GM18505 (cell line): ENCODE data around the gene NDUFC1.
"Not testable (repeated sequence)": the region's sequence is repeated elsewhere in the genome, so short reads cannot be mapped to it uniquely, and the experiment has no call there.

Experiments
- ATAC-seq: cut with Tn5 transposase; IDR thresholded peaks from one replicate; pipeline ENCODE4 v1.9.1; 2021; ENCODE audit not compliant: unreplicated experiment
- POLR2A ChIP-seq: IDR thresholded peaks from 4 replicates; pipeline ENCODE4 v1.6.1; 2011; ENCODE audit warnings: borderline replicate concordance; ENCODE audit not compliant: insufficient read depth, insufficient read length; ENCODE audit errors: extremely low read depth

The NDUFC1 gene

DNA sequence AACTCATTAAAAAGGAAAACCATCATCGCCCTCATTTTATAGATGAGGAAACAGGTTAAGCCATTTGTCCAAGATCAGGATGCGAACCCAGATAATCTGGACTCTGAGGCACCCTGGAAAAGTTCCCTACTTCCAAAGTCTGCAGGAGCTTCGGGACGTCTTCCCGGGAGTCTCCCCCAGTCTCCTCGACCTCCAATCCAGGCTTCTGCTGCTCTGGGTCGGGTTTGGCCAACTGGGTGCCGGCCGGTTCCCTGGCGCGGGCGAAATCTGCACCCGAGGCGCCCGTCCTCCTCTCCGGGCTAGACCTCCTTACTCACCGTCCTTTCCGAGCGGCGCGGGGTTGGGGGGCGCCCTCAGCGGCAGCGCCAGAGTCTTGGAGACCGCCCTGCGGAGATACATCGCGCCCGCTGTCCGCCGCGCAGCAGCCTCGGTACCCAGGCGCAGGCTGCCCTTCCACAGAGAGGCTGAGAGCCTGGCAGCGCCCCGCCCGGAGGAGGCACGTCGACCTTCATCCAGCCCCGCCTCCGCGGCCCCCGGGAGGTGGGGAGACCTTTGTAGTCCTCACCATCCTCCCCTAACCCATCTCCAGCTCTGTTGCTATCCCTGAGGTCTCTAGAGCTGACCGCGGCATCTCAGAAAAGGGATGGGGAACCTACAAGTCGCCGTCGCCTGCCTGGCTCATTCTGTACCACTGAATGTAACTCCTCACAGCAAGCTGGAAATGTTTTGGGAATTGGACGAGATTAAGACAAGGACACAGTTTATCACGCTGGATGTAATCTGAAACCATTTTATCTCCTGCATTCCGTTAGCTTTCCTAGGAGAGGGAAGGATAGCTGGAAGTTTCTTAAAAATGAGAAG is 22.3 kb downstream of the NDUFC1 start, which contains the start of gene MGARP:
Gene MGARP (minus strand): TSS at position 466 of the 861 bp plus-strand sequence. CDS start 67 bp downstream, at position 399.
- peak; percentile 61 for ATAC-seq
- TF ChIP-seq POLR2A = no peak

- no peak for TF ChIP-seq POLR2A
- ATAC-seq = no peak
Observed at GRCh38 chr4:139278912-139279759, 23.1 kb downstream of the NDUFC1 start.

GRCh38 chr4:139278485-139278884 is 23.8 kb downstream of the NDUFC1 start:
- no peak for ATAC-seq
- TF ChIP-seq POLR2A = no peak

DNA sequence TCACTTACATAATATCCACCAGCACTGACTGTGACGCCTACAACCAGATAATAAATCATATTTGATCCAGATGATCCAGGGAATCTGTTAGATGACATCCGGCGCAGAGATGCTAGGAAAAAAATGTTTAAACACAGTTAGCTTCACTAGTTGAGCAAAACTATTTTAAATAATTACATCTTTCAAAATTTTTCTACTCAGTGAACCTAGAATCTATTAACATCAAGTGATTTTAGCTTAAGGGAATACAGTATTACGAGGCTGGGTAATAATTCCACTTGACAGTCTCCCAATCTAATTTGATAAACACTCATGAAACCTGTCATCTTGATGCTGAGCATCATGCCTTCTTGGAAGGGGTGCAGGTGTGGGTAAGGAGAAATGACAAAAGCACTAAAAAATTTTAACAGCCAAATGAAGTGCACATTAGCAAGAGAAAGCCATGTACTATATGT is 27.0 kb downstream of the NDUFC1 start:
- no peak for ATAC-seq
- no peak for TF ChIP-seq POLR2A

DNA sequence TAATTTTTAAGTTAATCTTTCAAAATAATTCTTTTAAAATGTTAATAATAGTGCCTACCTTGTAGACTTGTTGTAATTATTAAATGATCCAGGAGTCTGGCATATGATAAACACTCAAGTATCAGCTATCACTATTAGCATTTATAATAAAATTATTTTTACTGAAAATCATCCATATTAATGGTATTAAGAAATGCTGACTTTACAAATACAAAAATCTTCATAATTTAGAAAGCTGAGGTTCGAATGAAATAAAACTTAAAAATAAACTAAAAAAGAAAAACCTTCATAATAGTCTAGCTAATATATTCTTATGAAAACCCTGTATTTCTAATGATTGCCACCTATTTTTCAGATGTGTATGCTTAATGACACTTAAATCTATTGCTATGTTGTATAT is 27.5 kb downstream of the NDUFC1 start:
- no peak for TF ChIP-seq POLR2A

GRCh38 chr4:139273835-139274234 is 28.4 kb downstream of the NDUFC1 start:
- ATAC-seq = no peak
- TF ChIP-seq POLR2A = no peak

More for the DNA sequence above, 27.5 kb downstream of the NDUFC1 start:
- ATAC-seq = no peak

DNA sequence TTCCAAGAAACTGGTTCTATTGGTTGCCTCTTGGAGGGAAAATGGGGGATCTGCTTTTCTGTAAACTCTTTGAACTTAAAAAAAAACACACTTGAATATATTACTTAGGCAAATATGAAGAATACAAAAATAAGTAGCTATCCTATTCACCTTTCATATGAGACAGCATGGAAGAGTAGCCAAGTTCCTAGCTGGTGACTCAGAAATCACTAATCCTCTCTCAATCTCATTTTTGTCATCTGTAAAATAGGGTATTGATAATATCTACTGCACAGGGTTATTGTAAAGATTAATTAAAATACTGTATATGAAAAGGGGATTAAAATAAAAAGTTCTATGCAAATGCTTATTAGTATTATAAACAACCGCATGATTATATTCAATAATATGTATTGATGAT is 35.0 kb downstream of the NDUFC1 start:
- TF ChIP-seq POLR2A = no peak
- ATAC-seq = no peak

DNA sequence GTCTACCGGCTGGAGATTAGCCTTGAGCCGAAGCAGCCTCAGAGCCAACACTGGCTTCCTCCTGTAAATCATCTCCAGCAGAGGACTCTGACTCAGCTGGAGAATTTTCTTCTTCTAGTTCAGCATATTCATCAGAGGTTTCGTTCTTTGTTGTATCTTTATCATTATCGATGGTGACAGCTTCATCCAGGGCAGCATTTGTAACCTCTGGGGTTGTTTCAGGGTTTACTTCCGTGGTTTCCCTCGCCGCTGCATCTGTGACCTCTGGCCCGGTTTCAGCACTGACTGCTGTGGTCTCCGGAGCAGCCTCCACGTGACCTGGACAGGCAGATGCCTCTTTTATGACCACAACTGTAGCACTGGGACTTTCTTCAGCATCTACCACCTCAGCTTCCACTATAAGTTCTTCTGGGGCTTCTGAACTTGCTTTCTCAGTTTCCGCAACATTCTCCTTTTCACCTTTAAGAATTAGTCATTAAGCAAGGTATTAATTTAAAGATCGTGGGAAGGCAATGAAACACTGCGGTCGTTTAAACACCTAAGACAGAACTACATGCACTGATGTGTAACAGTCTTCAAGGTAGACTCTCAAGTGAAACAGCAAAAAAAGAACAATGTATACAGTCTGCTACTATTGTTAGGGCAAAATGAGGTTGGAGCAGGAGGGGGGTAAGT is 35.6 kb downstream of the NDUFC1 start:
- ATAC-seq = peak; percentile 96
- no peak for TF ChIP-seq POLR2A

GRCh38 chr4:139266208-139266582 is 36.1 kb downstream of the NDUFC1 start:
- no peak for TF ChIP-seq POLR2A
- ATAC-seq = no peak

DNA sequence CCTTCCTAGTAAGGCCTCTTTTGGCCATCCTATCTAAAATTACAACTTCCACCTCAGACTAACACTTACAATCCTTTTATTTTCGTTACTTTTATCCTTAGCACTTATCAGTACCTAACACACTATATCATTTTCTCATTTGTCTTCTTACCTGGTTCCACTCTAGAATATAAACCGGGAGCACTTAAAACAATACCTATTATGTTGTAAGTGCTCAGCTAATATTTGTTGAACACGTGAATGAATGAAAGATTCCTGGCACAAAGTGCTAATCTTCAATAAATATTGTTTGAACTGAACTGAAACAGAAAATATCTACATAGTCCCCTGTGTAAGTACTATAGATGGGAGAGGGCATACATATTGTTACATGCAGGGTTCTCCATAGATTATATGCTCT is 36.6 kb downstream of the NDUFC1 start:
- no peak for ATAC-seq
- TF ChIP-seq POLR2A = no peak

- ATAC-seq = no peak
- no peak for TF ChIP-seq POLR2A
Observed at GRCh38 chr4:139256349-139256748, 45.9 kb downstream of the NDUFC1 start.

GRCh38 chr4:139255581-139255980 is 46.7 kb downstream of the NDUFC1 start:
- not testable (repeated sequence) for ATAC-seq

DNA sequence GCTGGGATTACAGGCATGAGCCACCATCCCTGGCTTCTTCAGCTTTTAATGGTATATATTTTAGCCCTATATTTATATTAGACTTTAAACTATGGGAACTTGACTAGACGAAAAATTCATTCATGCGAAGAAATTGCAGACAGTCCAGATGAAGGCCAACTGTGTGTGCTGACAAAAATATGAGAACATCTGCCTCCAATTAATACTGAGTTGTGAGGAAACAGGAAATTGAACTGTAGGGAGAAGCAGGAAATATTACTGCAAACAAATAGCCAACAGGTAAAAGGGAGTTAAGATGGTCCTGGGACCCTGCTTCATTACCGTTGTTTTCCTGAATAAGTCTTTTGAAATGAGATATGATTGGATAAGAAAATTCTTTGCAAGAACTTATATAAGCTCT is 48.6 kb downstream of the NDUFC1 start:
- no peak for ATAC-seq

More for the DNA sequence above, 48.6 kb downstream of the NDUFC1 start:
- TF ChIP-seq POLR2A = no peak
